Nephron (organoid): ENCODE data around the gene SYT9.

ENCODE experiments used
- H3K27ac Mint-ChIP-seq, 3 experiments: 2 replicates each; pipeline ENCODE4 v1.8.0; 2020; ENCODE audit warnings: mixed read lengths in 3 of 3, mild to moderate bottlenecking in 2 of 3, moderate library complexity in 1 of 3
- H3K27me3 Mint-ChIP-seq: 2 replicates; pipeline ENCODE4 v1.8.0; 2021; ENCODE audit warnings: low read depth, mild to moderate bottlenecking, moderate library complexity, mixed read lengths
- H3K36me3 Mint-ChIP-seq: 2 replicates; pipeline ENCODE4 v1.8.0; 2020; ENCODE audit warnings: low read depth, mixed read lengths
- H3K4me1 Mint-ChIP-seq: 2 replicates; pipeline ENCODE4 v1.8.0; 2020; ENCODE audit warnings: mixed read lengths
- H3K4me3 Mint-ChIP-seq, 3 experiments: 2 replicates each; pipeline ENCODE4 v1.8.0; 2020; ENCODE audit warnings: mild to moderate bottlenecking in 3 of 3, mixed read lengths in 3 of 3, moderate library complexity in 2 of 3
- H3K9me3 Mint-ChIP-seq: 2 replicates; pipeline ENCODE4 v1.8.0; 2020; ENCODE audit warnings: mixed read lengths
- TF ChIP-seq, protein P1 (sequence below), 3 experiments: fragments of 200-600 bp; sonication (generic); IDR thresholded peaks; one replicate each; pipeline ENCODE4 v1.5.0; 2021; ENCODE audit warnings: antibody characterized with exemption in 3 of 3; ENCODE audit not compliant: unreplicated experiment in 3 of 3

The SYT9 gene

DNA sequence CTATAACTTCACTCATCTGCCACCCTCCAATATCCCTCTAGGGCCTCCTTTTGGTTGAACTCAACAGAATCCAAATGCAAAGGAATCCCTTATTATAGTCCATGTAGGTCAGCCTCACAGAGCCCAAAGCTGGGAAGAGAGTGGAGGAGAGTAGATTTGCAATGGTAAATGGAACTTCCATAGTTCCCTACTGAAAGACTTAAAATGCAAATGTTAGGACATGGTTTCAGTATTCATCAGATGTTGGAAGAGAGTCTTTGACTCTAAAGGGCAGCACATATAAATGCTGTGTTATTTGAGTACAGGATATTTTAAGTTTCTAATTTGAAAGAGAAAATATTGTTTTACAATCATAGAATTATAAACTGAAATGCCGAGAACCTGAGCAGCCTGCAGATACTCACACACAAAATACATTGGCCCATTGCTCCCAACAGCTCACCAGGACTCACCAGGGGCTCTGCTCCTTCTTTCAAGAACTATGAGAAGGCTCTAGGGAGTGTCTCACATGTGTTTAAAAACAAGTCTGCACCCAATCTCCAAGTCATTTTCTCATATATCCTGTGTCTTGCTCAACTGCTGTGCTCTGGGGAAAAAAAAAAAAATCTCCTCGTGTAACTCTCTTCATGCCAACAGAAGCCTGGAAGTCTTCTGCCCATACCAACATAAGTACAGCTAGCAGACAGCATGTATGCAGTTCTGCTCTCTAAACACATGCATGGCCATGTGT, 39.6 kb downstream of the SYT9 start:
- no peaks in the 10 kb centered on the region for H3K4me1 Mint-ChIP-seq
- H3K36me3 Mint-ChIP-seq: no peaks in the 10 kb centered on the region
- TF ChIP-seq, protein P1, sequence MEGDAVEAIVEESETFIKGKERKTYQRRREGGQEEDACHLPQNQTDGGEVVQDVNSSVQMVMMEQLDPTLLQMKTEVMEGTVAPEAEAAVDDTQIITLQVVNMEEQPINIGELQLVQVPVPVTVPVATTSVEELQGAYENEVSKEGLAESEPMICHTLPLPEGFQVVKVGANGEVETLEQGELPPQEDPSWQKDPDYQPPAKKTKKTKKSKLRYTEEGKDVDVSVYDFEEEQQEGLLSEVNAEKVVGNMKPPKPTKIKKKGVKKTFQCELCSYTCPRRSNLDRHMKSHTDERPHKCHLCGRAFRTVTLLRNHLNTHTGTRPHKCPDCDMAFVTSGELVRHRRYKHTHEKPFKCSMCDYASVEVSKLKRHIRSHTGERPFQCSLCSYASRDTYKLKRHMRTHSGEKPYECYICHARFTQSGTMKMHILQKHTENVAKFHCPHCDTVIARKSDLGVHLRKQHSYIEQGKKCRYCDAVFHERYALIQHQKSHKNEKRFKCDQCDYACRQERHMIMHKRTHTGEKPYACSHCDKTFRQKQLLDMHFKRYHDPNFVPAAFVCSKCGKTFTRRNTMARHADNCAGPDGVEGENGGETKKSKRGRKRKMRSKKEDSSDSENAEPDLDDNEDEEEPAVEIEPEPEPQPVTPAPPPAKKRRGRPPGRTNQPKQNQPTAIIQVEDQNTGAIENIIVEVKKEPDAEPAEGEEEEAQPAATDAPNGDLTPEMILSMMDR (IDR thresholded peaks at IDR 0.05; ENCODE audit: unreplicated experiment in 3 of 3): no peak
- no peak overlapping the region for H3K27ac Mint-ChIP-seq
- H3K27me3 Mint-ChIP-seq: peaks cover 4% of the 10 kb centered on the region
- H3K9me3 Mint-ChIP-seq: peaks cover 15% of the 10 kb centered on the region
- H3K4me3 Mint-ChIP-seq: no peak overlapping the region

DNA sequence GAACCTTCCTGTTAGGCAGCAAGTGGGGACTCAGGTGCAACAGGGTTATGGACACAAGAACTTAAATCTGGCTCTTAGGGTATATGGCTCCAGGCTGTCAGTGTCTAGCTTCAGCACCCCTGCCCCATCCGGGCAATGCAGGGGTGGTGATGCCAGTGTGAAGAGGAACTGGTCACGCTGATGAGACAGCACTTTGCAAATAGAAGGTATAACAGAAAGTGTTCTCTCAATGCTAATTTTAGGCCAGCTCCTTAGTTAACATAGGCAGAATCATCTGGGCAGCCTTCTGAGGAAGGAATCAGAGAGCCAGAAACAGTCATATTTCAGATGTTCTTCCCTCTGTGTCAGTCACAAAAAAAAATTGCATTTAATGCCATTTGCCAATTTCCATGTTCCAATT, 41.2 kb downstream of the SYT9 start:
- Mint-ChIP-seq H3K27ac (no peak overlapping the region), H3K4me3 (no peak overlapping the region), H3K36me3 (no peaks in the 10 kb centered on the region), H3K27me3 (peaks cover 4% of the 10 kb centered on the region), H3K4me1 (no peaks in the 10 kb centered on the region), H3K9me3 (peaks cover 6% of the 10 kb centered on the region)
- TF ChIP-seq, protein P1 (IDR thresholded peaks at IDR 0.05; ENCODE audit: unreplicated experiment in 3 of 3): no peak

DNA sequence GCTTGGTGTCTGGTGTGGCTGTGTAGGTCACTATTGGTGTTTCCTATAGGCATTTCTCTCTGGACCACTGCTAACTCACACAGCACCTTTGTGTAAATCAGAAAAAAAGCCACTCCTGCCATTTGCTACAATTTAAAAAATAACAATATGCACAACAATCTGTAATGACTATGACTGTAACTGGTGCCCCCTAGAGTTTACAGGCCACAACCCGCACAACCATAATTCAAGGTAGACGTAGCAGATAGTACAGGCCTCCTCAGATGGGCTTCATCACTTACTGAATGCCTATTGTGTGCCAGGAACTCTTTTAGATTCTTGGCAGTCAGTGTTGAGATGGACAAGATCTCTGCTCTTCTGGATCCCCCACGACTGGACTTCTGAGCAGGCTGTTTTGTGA, 47.7 kb downstream of the SYT9 start:
- no peak overlapping the region for H3K4me3 Mint-ChIP-seq
- peaks cover 3% of the 10 kb centered on the region for H3K9me3 Mint-ChIP-seq
- H3K27me3 Mint-ChIP-seq: no peaks in the 10 kb centered on the region
- H3K4me1 Mint-ChIP-seq: no peaks in the 10 kb centered on the region
- TF ChIP-seq, protein P1 (IDR thresholded peaks at IDR 0.05; ENCODE audit: unreplicated experiment in 3 of 3): no peak
- no peaks in the 10 kb centered on the region for H3K36me3 Mint-ChIP-seq
- H3K27ac Mint-ChIP-seq: no peak overlapping the region

DNA sequence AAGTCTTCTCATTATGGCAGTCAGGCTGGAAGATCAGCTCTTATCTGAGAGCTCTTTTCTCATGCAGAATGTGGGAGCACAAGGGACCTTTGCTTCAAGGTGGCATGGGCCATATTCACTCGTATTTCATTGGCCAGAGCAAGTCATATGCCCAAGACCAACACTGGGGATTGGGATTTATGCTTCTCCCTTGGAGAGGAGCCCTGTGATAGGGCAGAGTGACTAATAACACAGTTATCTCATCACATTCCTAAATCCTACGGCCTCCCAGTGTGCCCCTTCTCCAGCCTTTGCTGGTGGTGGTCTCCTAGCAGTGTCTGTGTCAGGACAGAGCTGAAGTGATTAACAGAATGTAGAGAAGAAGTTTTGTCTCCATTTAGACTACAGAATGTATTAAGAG, 48.6 kb downstream of the SYT9 start:
- Mint-ChIP-seq H3K27ac (no peak overlapping the region), H3K27me3 (no peaks in the 10 kb centered on the region), H3K9me3 (peaks cover 1% of the 10 kb centered on the region), H3K4me1 (no peaks in the 10 kb centered on the region), H3K4me3 (no peak overlapping the region), H3K36me3 (no peaks in the 10 kb centered on the region)
- TF ChIP-seq, protein P1 (IDR thresholded peaks at IDR 0.05; ENCODE audit: unreplicated experiment in 3 of 3): no peak

DNA sequence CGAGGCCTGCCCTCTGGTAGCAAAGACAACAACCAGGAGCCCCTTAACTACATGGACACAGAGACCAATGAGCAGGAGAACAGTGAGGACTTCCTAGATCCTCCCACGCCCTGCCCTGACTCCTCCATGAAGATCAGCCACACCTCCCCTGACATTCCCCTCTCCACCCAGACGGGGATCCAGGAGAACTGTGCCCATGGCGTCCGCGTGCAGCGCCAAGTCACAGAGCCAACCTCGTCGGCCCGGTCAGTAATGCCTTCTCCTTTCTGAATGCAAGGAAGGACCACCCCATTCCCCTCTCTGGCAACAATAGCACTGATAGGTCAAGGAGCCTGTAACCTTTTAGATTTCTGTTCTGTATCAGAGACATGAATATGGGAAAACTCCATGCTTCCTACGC, 51.4 kb downstream of the SYT9 start:
- Mint-ChIP-seq H3K9me3 (no peaks in the 10 kb centered on the region), H3K36me3 (no peaks in the 10 kb centered on the region), H3K27ac (no peak overlapping the region)

More for the DNA sequence above, 51.4 kb downstream of the SYT9 start:
- peaks cover 2% of the 10 kb centered on the region for H3K27me3 Mint-ChIP-seq
- no peaks in the 10 kb centered on the region for H3K4me1 Mint-ChIP-seq
- TF ChIP-seq, protein P1 (IDR thresholded peaks at IDR 0.05; ENCODE audit: unreplicated experiment in 3 of 3): no peak
- no peak overlapping the region for H3K4me3 Mint-ChIP-seq
